CD14-positive monocyte (primary cell): ENCODE results near the gene POU2AF1. TPM values are rescaled to one million over a fixed set of nuclear protein-coding genes. Genes with fewer than 3 reads are reported as not detected.

Source experiments
- DNase-seq, 3 donors: peaks; one replicate each; pipeline ENCODE4 v3.0.0-alpha.2; 2011 to 2022
- H2AFZ ChIP-seq: 2 replicates; pipeline ENCODE4 v1.6.0; 2012; ENCODE audit warnings: mild to moderate bottlenecking, low read depth, low read length, inconsistent platforms; ENCODE audit not compliant: insufficient read depth, poor library complexity, severe bottlenecking
- H3K27ac ChIP-seq, 2 donors: 1 replicate in 1 of 2; 2 replicates in 1 of 2; pipeline ENCODE4 v1.5.1; 2012 to 2013; ENCODE audit warnings: low read length in 2 of 2, control low read depth in 1 of 2, inconsistent platforms in 1 of 2, low read depth in 1 of 2, mild to moderate bottlenecking in 1 of 2
- H3K27me3 ChIP-seq, 2 donors: one replicate each; pipeline versions ENCODE4 v1.6.0 to v1.6.1; 2011 to 2013; ENCODE audit warnings: low read length in 2 of 2; ENCODE audit not compliant: control insufficient read depth in 2 of 2, insufficient read depth in 2 of 2
- H3K36me3 ChIP-seq, 2 donors: replicated peaks in 1 of 2; 1 replicate in 1 of 2; 2 replicates in 1 of 2; pipeline versions ENCODE4 v1.5.1 to v1.6.1; 2012 to 2013; ENCODE audit warnings: low read length in 2 of 2, control low read depth in 1 of 2, inconsistent platforms in 1 of 2, mild to moderate bottlenecking in 1 of 2; ENCODE audit not compliant: insufficient read depth in 2 of 2, control insufficient read depth in 1 of 2
- H3K4me1 ChIP-seq, 2 donors: 1 replicate in 1 of 2; 2 replicates in 1 of 2; pipeline versions ENCODE4 v1.5.1 to v1.6.1; 2012 to 2013; ENCODE audit warnings: low read length in 2 of 2, control low read depth in 1 of 2, inconsistent platforms in 1 of 2, mild to moderate bottlenecking in 1 of 2, moderate library complexity in 1 of 2; ENCODE audit not compliant: insufficient read depth in 2 of 2, control insufficient read depth in 1 of 2
- H3K4me2 ChIP-seq: replicated peaks from 2 replicates; pipeline ENCODE3; 2012; ENCODE audit warnings: low read length, moderate library complexity, mild to moderate bottlenecking; ENCODE audit not compliant: poor library complexity, severe bottlenecking; ENCODE audit errors: extremely low read depth
- H3K4me3 ChIP-seq, 3 experiments: fragments of 200-600 bp in 1 of 3; sonication (generic) in 1 of 3; replicated peaks in 1 of 3; 1 replicate in 2 of 3; 2 replicates in 1 of 3; pipeline ENCODE4 v1.5.1; 2011 to 2013; ENCODE audit warnings: low read length in 3 of 3, mild to moderate bottlenecking in 3 of 3, control low read depth in 2 of 3, low read depth in 2 of 3, inconsistent platforms in 1 of 3, moderate library complexity in 1 of 3
- H3K79me2 ChIP-seq: 2 replicates; pipeline ENCODE4 v1.6.0; 2012; ENCODE audit warnings: mild to moderate bottlenecking, control low read depth, inconsistent platforms, low read length, moderate library complexity; ENCODE audit not compliant: insufficient read depth
- H3K9ac ChIP-seq: 2 replicates; pipeline ENCODE4 v1.6.0; 2017; ENCODE audit warnings: low read length, mild to moderate bottlenecking; ENCODE audit not compliant: insufficient read depth, poor library complexity, severe bottlenecking
- H3K9me3 ChIP-seq, 2 donors: replicated peaks in 1 of 2; 1 replicate in 1 of 2; 2 replicates in 1 of 2; pipeline versions ENCODE4 v1.5.1 to v1.6.1; 2012 to 2013; ENCODE audit warnings: low read length in 2 of 2, control low read depth in 1 of 2; ENCODE audit not compliant: control insufficient read depth in 1 of 2, insufficient read depth in 1 of 2
- H4K20me1 ChIP-seq: 2 replicates; pipeline ENCODE4 v1.6.0; 2012; ENCODE audit warnings: mild to moderate bottlenecking, low read length, control low read depth, moderate library complexity; ENCODE audit not compliant: insufficient read depth
- H3K27ac Mint-ChIP-seq, 7 donors: one replicate each; pipeline ENCODE4 v1.8.0; 2020; ENCODE audit warnings: mild to moderate bottlenecking in 7 of 7, mixed read lengths in 7 of 7, moderate library complexity in 6 of 7, inconsistent platforms in 2 of 7
- H3K27me3 Mint-ChIP-seq, 3 donors: one replicate each; pipeline ENCODE4 v1.8.0; 2021 to 2022; ENCODE audit warnings: low read depth in 3 of 3, mild to moderate bottlenecking in 3 of 3, mixed read lengths in 3 of 3, moderate library complexity in 3 of 3, inconsistent platforms in 1 of 3
- H3K36me3 Mint-ChIP-seq, 2 donors: one replicate each; pipeline ENCODE4 v1.8.0; 2020; ENCODE audit warnings: mixed read lengths in 2 of 2, inconsistent platforms in 1 of 2, mild to moderate bottlenecking in 1 of 2
- H3K4me1 Mint-ChIP-seq: one replicate; pipeline ENCODE4 v1.8.0; 2020; ENCODE audit warnings: mild to moderate bottlenecking, mixed read lengths
- H3K4me3 Mint-ChIP-seq, 2 donors: one replicate each; pipeline ENCODE4 v1.8.0; 2020; ENCODE audit warnings: mild to moderate bottlenecking in 2 of 2, mixed read lengths in 2 of 2, moderate library complexity in 1 of 2
- H3K9me3 Mint-ChIP-seq, 7 donors: one replicate each; pipeline ENCODE4 v1.8.0; 2020 to 2022; ENCODE audit warnings: mixed read lengths in 7 of 7, mild to moderate bottlenecking in 6 of 7, moderate library complexity in 6 of 7, inconsistent platforms in 2 of 7
- CTCF ChIP-seq: fragments of 200-600 bp; IDR thresholded peaks from one replicate; pipeline ENCODE4 v1.8.0; 2022; ENCODE audit warnings: antibody characterized with exemption, mild to moderate bottlenecking
- WGBS: methylation state at CpG from one replicate; pipeline ENCODE4 v1.1.5; 2013; ENCODE audit warnings: missing lambda C conversion rate; ENCODE audit not compliant: insufficient coverage; 5-methylcytosine and 5-hydroxymethylcytosine counted together
- intact Hi-C, 2 donors: fragments of 100-400 bp; cut with micrococcal nuclease; formaldehyde crosslinking; loops; one replicate each; pipeline versions ENCODE4 v1.15.0 to v1.15.1; 2023
- polyA plus RNA-seq, 3 donors: library from polyadenylated mRNA; depleted of rRNA in 1 of 3; unstranded in 2 of 3; stranded (reverse) in 1 of 3; fragments of 300-500 nt in 2 of 3; fragments of >200 nt in 1 of 3; fragmentation: Illumina TruSeq in 2 of 3; gene quantifications; 1 replicate in 2 of 3; 2 replicates in 1 of 3; pipeline ENCODE4 v1.2.3, GENCODE V29; 2012 to 2021

POU2AF1 gene
- polyA plus RNA-seq, 3 donors = 0.07 to 0.12 (median 0.09) TPM

- no peak overlapping the region for H3K4me3 Mint-ChIP-seq
- Histone ChIP-seq H4K20me1 (no peaks in the 10 kb centered on the region), H3K9ac (no peak overlapping the region), H3K79me2 (no peaks in the 10 kb centered on the region), H3K27me3 (no peaks in the 10 kb centered on the region), H3K4me2 (no peak overlapping the region), H2AFZ (no peak overlapping the region), H3K4me3 (no peak overlapping the region), H3K4me1 (peaks cover 6 to 7% of the 10 kb centered on the region in 2 donors), H3K36me3 (no peaks in the 10 kb centered on the region), H3K27ac (no peak overlapping the region), H3K9me3 (no peaks in the 10 kb centered on the region)
- peaks cover 0 to 5% (median 0%) of the 10 kb centered on the region in 7 donors for H3K9me3 Mint-ChIP-seq
- intact Hi-C loops = no loop called here
- H3K27me3 Mint-ChIP-seq = peaks cover 0 to 5% (median 0%) of the 10 kb centered on the region in 3 donors
- H3K36me3 Mint-ChIP-seq = no peaks in the 10 kb centered on the region
- DNase-seq = no peak
- H3K27ac Mint-ChIP-seq = no peak overlapping the region
- WGBS = no CpG with 5 or more reads among the region's 1 CpG
- peaks cover 16% of the 10 kb centered on the region for H3K4me1 Mint-ChIP-seq
- no peak for TF ChIP-seq CTCF
Measured at GRCh38 chr11:111384494-111384893, 5.4 kb upstream of the POU2AF1 start.

- Histone ChIP-seq H3K27me3 (no peaks in the 10 kb centered on the region), H3K9me3 (no peaks in the 10 kb centered on the region), H3K27ac (no peak overlapping the region), H4K20me1 (no peaks in the 10 kb centered on the region), H3K4me1 (no peaks in the 10 kb centered on the region), H3K4me2 (no peak overlapping the region), H3K4me3 (no peak overlapping the region), H2AFZ (no peak overlapping the region), H3K79me2 (no peaks in the 10 kb centered on the region), H3K36me3 (no peaks in the 10 kb centered on the region), H3K9ac (no peak overlapping the region)
- peaks cover 4% of the 10 kb centered on the region for H3K4me1 Mint-ChIP-seq
- no peak overlapping the region for H3K27ac Mint-ChIP-seq
- H3K9me3 Mint-ChIP-seq = peaks cover 0 to 5% (median 0%) of the 10 kb centered on the region in 7 donors
- no peak for DNase-seq
- TF ChIP-seq CTCF = no peak
- peaks cover 2 to 13% (median 6%) of the 10 kb centered on the region in 3 donors for H3K27me3 Mint-ChIP-seq
- WGBS = no CpG with 5 or more reads among the region's 2 CpGs
- intact Hi-C loops = no loop called here
- H3K36me3 Mint-ChIP-seq = no peaks in the 10 kb centered on the region
- H3K4me3 Mint-ChIP-seq = no peak overlapping the region
Measured at GRCh38 chr11:111382451-111382850, 3.4 kb upstream of the POU2AF1 start.
